Breast epithelium (tissue), 3 donors: Measurements from ENCODE around the gene DENND5B.

ENCODE experiments used
- POLR2A ChIP-seq: fragments of 450-650 bp; IDR thresholded peaks from one replicate; pipeline ENCODE4 v1.6.1; 2016; ENCODE audit warnings: antibody characterized with exemption, mild to moderate bottlenecking, moderate library complexity
- POLR2AphosphoS5 ChIP-seq, 3 donors: sonication (generic); formaldehyde crosslinking; IDR thresholded peaks; one replicate each; pipeline ENCODE4 v1.6.1; 2017; ENCODE audit warnings: antibody characterized with exemption in 3 of 3
- TF ChIP-seq, protein P1 (sequence below), 3 donors: fragments of 450-650 bp; IDR thresholded peaks; one replicate each; pipeline ENCODE4 v1.5.1; 2016 to 2017; ENCODE audit warnings: antibody characterized with exemption in 3 of 3, mild to moderate bottlenecking in 3 of 3, moderate library complexity in 3 of 3

GRCh38 chr12:31586728-31587127 lies 4.2 kb downstream of the DENND5B start:
- TF ChIP-seq, protein P1, sequence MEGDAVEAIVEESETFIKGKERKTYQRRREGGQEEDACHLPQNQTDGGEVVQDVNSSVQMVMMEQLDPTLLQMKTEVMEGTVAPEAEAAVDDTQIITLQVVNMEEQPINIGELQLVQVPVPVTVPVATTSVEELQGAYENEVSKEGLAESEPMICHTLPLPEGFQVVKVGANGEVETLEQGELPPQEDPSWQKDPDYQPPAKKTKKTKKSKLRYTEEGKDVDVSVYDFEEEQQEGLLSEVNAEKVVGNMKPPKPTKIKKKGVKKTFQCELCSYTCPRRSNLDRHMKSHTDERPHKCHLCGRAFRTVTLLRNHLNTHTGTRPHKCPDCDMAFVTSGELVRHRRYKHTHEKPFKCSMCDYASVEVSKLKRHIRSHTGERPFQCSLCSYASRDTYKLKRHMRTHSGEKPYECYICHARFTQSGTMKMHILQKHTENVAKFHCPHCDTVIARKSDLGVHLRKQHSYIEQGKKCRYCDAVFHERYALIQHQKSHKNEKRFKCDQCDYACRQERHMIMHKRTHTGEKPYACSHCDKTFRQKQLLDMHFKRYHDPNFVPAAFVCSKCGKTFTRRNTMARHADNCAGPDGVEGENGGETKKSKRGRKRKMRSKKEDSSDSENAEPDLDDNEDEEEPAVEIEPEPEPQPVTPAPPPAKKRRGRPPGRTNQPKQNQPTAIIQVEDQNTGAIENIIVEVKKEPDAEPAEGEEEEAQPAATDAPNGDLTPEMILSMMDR (IDR thresholded peaks at IDR 0.05), result no peak
- TF ChIP-seq POLR2A, result no peak
- TF ChIP-seq POLR2AphosphoS5 (IDR thresholded peaks at IDR 0.05), result no peak
